GM12878 (cell line): ENCODE measurements around the gene TECPR1. TPM values are rescaled to one million over a fixed set of nuclear protein-coding genes. Genes with fewer than 3 reads are reported as not detected.

Source experiments
- ATAC-seq: fragments of 200-7000 bp; cut with Tn5 transposase; 3 replicates; pipeline ENCODE4 v1.9.1; 2020; ENCODE audit warnings: mild to moderate bottlenecking, moderate library complexity
- BruUV-seq: library from RNA; stranded (reverse); fragments of 400-500 nt; replicated peaks from 2 replicates; lab custom pipeline; 2021; lab: Mats Ljungman, UMichigan
- CTCF ChIA-PET: fragments of 300-600 bp; sonication (Branson Sonifier 250); formaldehyde crosslinking; extraction: SDS; loops from one replicate; lab custom pipeline; 2021; ENCODE audit warnings: inconsistent platforms; lab: Yijun Ruan, JAX
- POLR2A ChIA-PET: fragments of 350-600 bp; formaldehyde crosslinking; extraction: SDS; loops from one replicate; lab custom pipeline; 2021; ENCODE audit warnings: inconsistent platforms; lab: Charles Lee
- RAD21 ChIA-PET: fragments of 300-600 bp; sonication (Branson Sonifier 250); formaldehyde crosslinking; loops from one replicate; lab custom pipeline; 2023; ENCODE audit warnings: antibody characterized with exemption; ENCODE audit not compliant: unreplicated experiment; lab: Charles Lee
- SMC1A ChIA-PET: fragments of 300-600 bp; sonication (Branson Sonifier 250); formaldehyde crosslinking; loops from one replicate; lab custom pipeline; 2023; ENCODE audit not compliant: unreplicated experiment, uncharacterized antibody; lab: Charles Lee
- DNase-seq: peaks from one replicate; pipeline ENCODE4 v3.0.0-alpha.2; 2011; ENCODE audit warnings: low read depth, low spot score
- FAIRE-seq: peaks from 3 replicates; lab custom pipeline; 2011; peaks lifted over from hg19 to GRCh38; lab: Jason Lieb, UNC
- H2AFZ ChIP-seq: 2 replicates; pipeline ENCODE4 v1.6.0; 2011; ENCODE audit warnings: low read depth, low read length, control low read depth; ENCODE audit not compliant: control insufficient read depth
- H3K27ac ChIP-seq: 2 replicates; pipeline ENCODE4 v1.5.1; 2011; ENCODE audit warnings: control low read depth; ENCODE audit not compliant: control insufficient read depth, insufficient read depth
- H3K27me3 ChIP-seq, 2 experiments: replicated peaks in 1 of 2; 2 replicates each; pipeline versions ENCODE4 v1.6.0 to v1.6.1; 2011; ENCODE audit warnings: low read length in 1 of 2; ENCODE audit not compliant: control insufficient read depth in 2 of 2, insufficient read depth in 2 of 2
- H3K36me3 ChIP-seq, 2 experiments: 2 replicates each; pipeline ENCODE4 v1.5.1; 2011; ENCODE audit warnings: low read length in 1 of 2; ENCODE audit not compliant: control insufficient read depth in 2 of 2, insufficient read depth in 2 of 2
- H3K4me1 ChIP-seq: 2 replicates; pipeline ENCODE4 v1.6.1; 2011; ENCODE audit warnings: mild to moderate bottlenecking, low read length, moderate library complexity, mixed read lengths; ENCODE audit not compliant: control insufficient read depth, insufficient read depth
- H3K4me2 ChIP-seq: 2 replicates; pipeline ENCODE4 v1.6.0; 2011; ENCODE audit warnings: control low read depth; ENCODE audit not compliant: control insufficient read depth, insufficient read depth
- H3K4me3 ChIP-seq: fragments of 200-600 bp; sonication (generic); 2 replicates; pipeline ENCODE4 v1.5.1; 2016
- H3K79me2 ChIP-seq: 2 replicates; pipeline ENCODE4 v1.6.0; 2011; ENCODE audit warnings: low read length; ENCODE audit not compliant: control insufficient read depth, insufficient read depth
- H3K9ac ChIP-seq: 2 replicates; pipeline ENCODE4 v1.8.0; 2011; ENCODE audit warnings: low read length, control low read depth, mixed read lengths; ENCODE audit not compliant: control insufficient read depth, insufficient read depth
- H3K9me3 ChIP-seq: replicated peaks from 3 replicates; pipeline ENCODE4 v1.5.1; 2011; ENCODE audit warnings: mild to moderate bottlenecking, low read length; ENCODE audit not compliant: control insufficient read depth, insufficient read depth
- H4K20me1 ChIP-seq: 2 replicates; pipeline ENCODE4 v1.6.0; 2011; ENCODE audit not compliant: control insufficient read depth, insufficient read depth
- CBX5 ChIP-seq: sonication (generic); IDR thresholded peaks from 2 replicates; pipeline ENCODE4 v1.6.1; 2016; ENCODE audit warnings: low read depth, moderate library complexity, mild to moderate bottlenecking, inconsistent platforms
- CREB1 ChIP-seq: IDR thresholded peaks from 2 replicates; pipeline ENCODE4 v1.6.1; 2012; ENCODE audit warnings: low read depth, mild to moderate bottlenecking, inconsistent platforms
- CREM ChIP-seq: IDR thresholded peaks from 2 replicates; pipeline ENCODE4 v1.6.1; 2014; ENCODE audit warnings: antibody characterized with exemption, low read depth
- EED ChIP-seq: sonication (generic); IDR thresholded peaks from 2 replicates; pipeline ENCODE4 v1.6.1; 2016; ENCODE audit warnings: antibody characterized with exemption, low read depth
- ELK1 ChIP-seq: IDR thresholded peaks from 2 replicates; pipeline ENCODE4 v1.6.1; 2012; ENCODE audit warnings: low read depth, low read length, improper control_type of control experiment
- GABPA ChIP-seq: IDR thresholded peaks from 2 replicates; pipeline ENCODE4 v1.6.1; 2014; ENCODE audit warnings: antibody characterized with exemption, low read depth, mild to moderate bottlenecking, inconsistent platforms
- HCFC1 ChIP-seq: fragments of 150-350 bp; IDR thresholded peaks from 2 replicates; pipeline ENCODE4 v1.6.1; 2014; ENCODE audit warnings: low read length
- IRF4 ChIP-seq: IDR thresholded peaks from 2 replicates; pipeline ENCODE4 v1.6.1; 2011; ENCODE audit warnings: low read depth, low read length
- KDM1A ChIP-seq: fragments of 200-600 bp; sonication (generic); IDR thresholded peaks from 2 replicates; pipeline ENCODE4 v1.6.1; 2016; ENCODE audit warnings: borderline replicate concordance
- LARP7 ChIP-seq: fragments of 450-650 bp; IDR thresholded peaks from 2 replicates; pipeline ENCODE4 v1.6.1; 2017; ENCODE audit warnings: mild to moderate bottlenecking
- NBN ChIP-seq: fragments of 450-650 bp; IDR thresholded peaks from 2 replicates; pipeline ENCODE4 v1.6.1; 2016
- NFIC ChIP-seq: IDR thresholded peaks from 2 replicates; pipeline ENCODE4 v1.6.1; 2012; ENCODE audit warnings: low read depth, mild to moderate bottlenecking, inconsistent platforms, low read length, moderate library complexity
- NR2C1 ChIP-seq: fragments of 450-650 bp; IDR thresholded peaks from 2 replicates; pipeline ENCODE4 v1.6.1; 2017; ENCODE audit warnings: antibody characterized with exemption, mild to moderate bottlenecking, moderate library complexity
- PAX8 ChIP-seq: fragments of 450-650 bp; IDR thresholded peaks from 2 replicates; pipeline ENCODE4 v1.6.1; 2017; ENCODE audit warnings: mild to moderate bottlenecking, moderate library complexity
- RAD21 ChIP-seq: IDR thresholded peaks from 2 replicates; pipeline ENCODE4 v1.6.1; 2011; ENCODE audit warnings: mild to moderate bottlenecking, low read depth, low read length, moderate library complexity; ENCODE audit not compliant: insufficient read depth
- RUNX3 ChIP-seq: IDR thresholded peaks from 2 replicates; pipeline ENCODE4 v1.6.1; 2012; ENCODE audit warnings: low read length, inconsistent platforms
- TCF3 ChIP-seq: IDR thresholded peaks from 2 replicates; pipeline ENCODE4 v1.6.1; 2012; ENCODE audit warnings: low read depth, mild to moderate bottlenecking, low read length, borderline replicate concordance; ENCODE audit not compliant: insufficient read depth
- WGBS: methylation state at CpG from one replicate; pipeline ENCODE4 v1.1.6; 2016; ENCODE audit warnings: low lambda C conversion rate; ENCODE audit not compliant: insufficient replicate concordance, insufficient coverage; ENCODE audit errors: missing lambda C conversion rate; 5-methylcytosine and 5-hydroxymethylcytosine counted together
- in situ Hi-C: fragments of 300-500 bp; cut with MboI; formaldehyde crosslinking; loops from 9 replicates; pipeline ENCODE4 v1.14.3; 2018; ENCODE audit warnings: mixed read lengths
- intact Hi-C: fragments of 100-400 bp; cut with micrococcal nuclease; formaldehyde crosslinking; loops from one replicate; pipeline ENCODE4 v1.14.2; 2022; ENCODE audit not compliant: unreplicated experiment
- polyA plus RNA-seq, 11 experiments: library from polyadenylated mRNA; depleted of rRNA in 4 of 11; unstranded in 6 of 11; stranded (reverse) in 5 of 11; fragments of >200 nt; fragmentation: Nextera tagmentation in 4 of 11; fragmentation: Illumina TruSeq in 1 of 11; extraction: Ambion mirVana in 4 of 11; extraction: Trizol in 1 of 11; gene quantifications; 1 replicate in 1 of 11; 2 replicates in 10 of 11; pipeline versions ENCODE4 v1.2.1 to v1.2.3, GENCODE V29; 2011 to 2016; ENCODE audit warnings: inconsistent platforms in 2 of 11, missing spikeins in 2 of 11, low read depth in 1 of 11
- total RNA-seq, 4 experiments: library from RNA; depleted of rRNA in 3 of 4; stranded (reverse); fragments of >200 nt in 3 of 4; fragmentation: Illumina TruSeq in 1 of 4; extraction: Trizol in 1 of 4; gene quantifications; 2 replicates each; pipeline versions ENCODE4 v1.2.1 to v1.2.3, GENCODE V29; 2013 to 2021
- TF ChIP-seq, protein P1 (sequence below): fragments of 450-650 bp; IDR thresholded peaks from 2 replicates; pipeline ENCODE4 v1.6.1; 2018; ENCODE audit warnings: borderline replicate concordance, mild to moderate bottlenecking; ENCODE audit not compliant: partially characterized antibody
- TF ChIP-seq, protein P2 (sequence below): IDR thresholded peaks from 2 replicates; pipeline ENCODE4 v1.6.1; 2011; ENCODE audit warnings: mild to moderate bottlenecking, low read depth, low read length, moderate library complexity; ENCODE audit not compliant: insufficient replicate concordance
- TF ChIP-seq, protein P3 (sequence below): fragments of 450-650 bp; IDR thresholded peaks from 2 replicates; pipeline ENCODE4 v1.6.1; 2017; ENCODE audit warnings: antibody characterized with exemption, mild to moderate bottlenecking, moderate library complexity

Gene TECPR1
- total and polyA plus RNA-seq, 10 of the 15 experiments (the other 5 are each of a cell fraction or from before 2014, with no cell fraction given), result 0.26 to 16.8 (median 4.2) TPM

DNA sequence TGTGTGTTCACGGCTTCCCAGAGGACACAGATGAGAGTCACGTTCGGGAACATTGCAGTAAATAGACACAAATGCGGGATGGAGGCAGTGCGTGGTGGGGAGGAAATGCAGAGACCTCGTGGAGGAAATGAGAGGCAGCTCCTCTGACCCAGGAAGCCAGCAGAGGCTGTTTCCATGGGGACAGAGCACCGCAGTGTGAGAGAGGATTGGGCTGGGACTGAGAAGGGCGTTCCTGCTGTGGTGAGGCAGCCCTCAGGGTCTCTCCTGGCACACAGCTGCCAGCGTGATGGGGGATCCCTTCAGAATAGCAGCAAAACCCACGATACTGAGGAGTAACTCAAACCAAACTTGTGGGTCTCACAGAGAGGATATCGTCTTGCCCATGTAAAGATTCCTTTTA is 62.5 kb downstream of the TECPR1 start:
- Histone ChIP-seq H3K27me3 (no peaks in the 10 kb centered on the region), H3K4me1 (no peaks in the 10 kb centered on the region), H3K79me2 (no peaks in the 10 kb centered on the region), H2AFZ (no peak overlapping the region), H3K36me3 (peaks cover 5 to 8% of the 10 kb centered on the region in 2 experiments; a peak in 3 of 4 replicates), H3K4me3 (no peak overlapping the region), H3K9me3 (no peaks in the 10 kb centered on the region; the same call in 2 of the 3 replicates), H4K20me1 (no peaks in the 10 kb centered on the region), H3K9ac (no peak overlapping the region), H3K27ac (no peak overlapping the region), H3K4me2 (no peak overlapping the region)
- no TSS peak for BruUV-seq
- ChIA-PET RAD21 (no interaction called here), POLR2A (no interaction called here), CTCF (interaction anchor here (2.3 kb wide), 1 partner anchor 21 kb away, joined by 9 read pairs; no protein-coding TSS in a partner anchor), SMC1A (no interaction called here)
- in situ Hi-C loops (no loop called here), intact Hi-C loops (no loop called here)
- FAIRE-seq, result no peak
- TF ChIP-seq GABPA, result no peak
- TF ChIP-seq TCF3, result no peak
- TF ChIP-seq, protein P1, sequence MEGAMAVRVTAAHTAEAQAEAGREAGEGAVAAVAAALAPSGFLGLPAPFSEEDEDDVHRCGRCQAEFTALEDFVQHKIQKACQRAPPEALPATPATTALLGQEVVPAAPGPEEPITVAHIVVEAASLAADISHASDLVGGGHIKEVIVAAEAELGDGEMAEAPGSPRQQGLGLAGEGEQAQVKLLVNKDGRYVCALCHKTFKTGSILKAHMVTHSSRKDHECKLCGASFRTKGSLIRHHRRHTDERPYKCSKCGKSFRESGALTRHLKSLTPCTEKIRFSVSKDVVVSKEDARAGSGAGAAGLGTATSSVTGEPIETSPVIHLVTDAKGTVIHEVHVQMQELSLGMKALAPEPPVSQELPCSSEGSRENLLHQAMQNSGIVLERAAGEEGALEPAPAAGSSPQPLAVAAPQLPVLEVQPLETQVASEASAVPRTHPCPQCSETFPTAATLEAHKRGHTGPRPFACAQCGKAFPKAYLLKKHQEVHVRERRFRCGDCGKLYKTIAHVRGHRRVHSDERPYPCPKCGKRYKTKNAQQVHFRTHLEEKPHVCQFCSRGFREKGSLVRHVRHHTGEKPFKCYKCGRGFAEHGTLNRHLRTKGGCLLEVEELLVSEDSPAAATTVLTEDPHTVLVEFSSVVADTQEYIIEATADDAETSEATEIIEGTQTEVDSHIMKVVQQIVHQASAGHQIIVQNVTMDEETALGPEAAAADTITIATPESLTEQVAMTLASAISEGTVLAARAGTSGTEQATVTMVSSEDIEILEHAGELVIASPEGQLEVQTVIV, result no peak
- no peak for TF ChIP-seq KDM1A
- no peak for TF ChIP-seq CREM
- TF ChIP-seq NBN, result no peak
- TF ChIP-seq RUNX3, result no peak
- no peak for TF ChIP-seq RAD21
- TF ChIP-seq ELK1, result no peak
- no peak for TF ChIP-seq CREB1
- TF ChIP-seq CBX5, result no peak
- TF ChIP-seq IRF4, result no peak
- TF ChIP-seq PAX8, result no peak
- TF ChIP-seq NFIC, result no peak
- no peak for TF ChIP-seq HCFC1
- TF ChIP-seq, protein P2, sequence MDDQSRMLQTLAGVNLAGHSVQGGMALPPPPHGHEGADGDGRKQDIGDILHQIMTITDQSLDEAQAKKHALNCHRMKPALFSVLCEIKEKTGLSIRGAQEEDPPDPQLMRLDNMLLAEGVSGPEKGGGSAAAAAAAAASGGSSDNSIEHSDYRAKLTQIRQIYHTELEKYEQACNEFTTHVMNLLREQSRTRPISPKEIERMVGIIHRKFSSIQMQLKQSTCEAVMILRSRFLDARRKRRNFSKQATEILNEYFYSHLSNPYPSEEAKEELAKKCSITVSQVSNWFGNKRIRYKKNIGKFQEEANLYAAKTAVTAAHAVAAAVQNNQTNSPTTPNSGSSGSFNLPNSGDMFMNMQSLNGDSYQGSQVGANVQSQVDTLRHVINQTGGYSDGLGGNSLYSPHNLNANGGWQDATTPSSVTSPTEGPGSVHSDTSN, result no peak
- TF ChIP-seq, protein P3, sequence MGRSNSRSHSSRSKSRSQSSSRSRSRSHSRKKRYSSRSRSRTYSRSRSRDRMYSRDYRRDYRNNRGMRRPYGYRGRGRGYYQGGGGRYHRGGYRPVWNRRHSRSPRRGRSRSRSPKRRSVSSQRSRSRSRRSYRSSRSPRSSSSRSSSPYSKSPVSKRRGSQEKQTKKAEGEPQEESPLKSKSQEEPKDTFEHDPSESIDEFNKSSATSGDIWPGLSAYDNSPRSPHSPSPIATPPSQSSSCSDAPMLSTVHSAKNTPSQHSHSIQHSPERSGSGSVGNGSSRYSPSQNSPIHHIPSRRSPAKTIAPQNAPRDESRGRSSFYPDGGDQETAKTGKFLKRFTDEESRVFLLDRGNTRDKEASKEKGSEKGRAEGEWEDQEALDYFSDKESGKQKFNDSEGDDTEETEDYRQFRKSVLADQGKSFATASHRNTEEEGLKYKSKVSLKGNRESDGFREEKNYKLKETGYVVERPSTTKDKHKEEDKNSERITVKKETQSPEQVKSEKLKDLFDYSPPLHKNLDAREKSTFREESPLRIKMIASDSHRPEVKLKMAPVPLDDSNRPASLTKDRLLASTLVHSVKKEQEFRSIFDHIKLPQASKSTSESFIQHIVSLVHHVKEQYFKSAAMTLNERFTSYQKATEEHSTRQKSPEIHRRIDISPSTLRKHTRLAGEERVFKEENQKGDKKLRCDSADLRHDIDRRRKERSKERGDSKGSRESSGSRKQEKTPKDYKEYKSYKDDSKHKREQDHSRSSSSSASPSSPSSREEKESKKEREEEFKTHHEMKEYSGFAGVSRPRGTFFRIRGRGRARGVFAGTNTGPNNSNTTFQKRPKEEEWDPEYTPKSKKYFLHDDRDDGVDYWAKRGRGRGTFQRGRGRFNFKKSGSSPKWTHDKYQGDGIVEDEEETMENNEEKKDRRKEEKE, result no peak
- TF ChIP-seq EED, result no peak
- no peak for TF ChIP-seq LARP7
- no peak for TF ChIP-seq NR2C1
- no peak for DNase-seq
- 96% methylated on average over 11 of the region's 11 CpGs for WGBS
- no peak for ATAC-seq
